Measurements from ENCODE around the gene ASXL1. TPM values are rescaled to one million over a fixed set of nuclear protein-coding genes. Genes with fewer than 3 reads are reported as not detected.

The ASXL1 gene
- total RNA-seq, 2 donors from 2014 or later, result 74.5 to 135 TPM

GRCh38 chr20:32325706-32326503 is 32.2 kb upstream of the ASXL1 start:
- Histone ChIP-seq H3K9me3 (no peaks in the 10 kb centered on the region), H3K27ac (no peak overlapping the region), H3K27me3 (replicated peaks; ENCODE audit: insufficient read depth) (no peaks in the 10 kb centered on the region), H3K4me1 (ENCODE audit: control insufficient read depth in 1 of 2, low read depth in 2 of 2) (no peaks in the 10 kb centered on the region), H3K36me3 (peaks cover 10% of the 10 kb centered on the region), H3K4me3 (no peak overlapping the region)
- no peak for TF ChIP-seq CTCF (IDR thresholded peaks at IDR 0.05)
- ATAC-seq (ENCODE audit: insufficient number of reproducible peaks, low FRiP score, low read depth), result no peak
- no peak for DNase-seq (ENCODE audit: low spot score)

DNA sequence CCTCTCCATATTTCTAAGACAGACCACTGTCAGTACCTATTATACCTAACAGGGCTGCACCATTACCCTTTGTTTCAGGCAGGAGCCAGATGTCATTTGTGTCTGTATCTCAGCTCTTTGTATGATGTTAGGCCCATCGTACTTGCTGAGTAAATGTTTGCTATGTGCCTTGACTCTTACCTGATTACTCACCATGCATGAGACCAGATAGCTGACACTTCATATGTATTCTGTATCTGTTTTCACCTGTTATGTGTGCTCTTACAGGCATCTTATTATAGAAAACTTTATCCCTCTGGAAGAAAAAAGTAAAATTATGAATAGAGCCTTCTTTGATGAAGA is 31.7 kb upstream of the ASXL1 start:
- no peak overlapping the region for H3K4me3 ChIP-seq
- TF ChIP-seq CTCF (IDR thresholded peaks at IDR 0.05), result no peak
- no peak overlapping the region for H3K27ac ChIP-seq
- no peaks in the 10 kb centered on the region for H3K4me1 ChIP-seq (ENCODE audit: control insufficient read depth in 1 of 2, low read depth in 2 of 2)
- H3K9me3 ChIP-seq, result no peaks in the 10 kb centered on the region
- ATAC-seq (ENCODE audit: insufficient number of reproducible peaks, low FRiP score, low read depth) (no peak), DNase-seq (ENCODE audit: low spot score) (no peak)
- H3K36me3 ChIP-seq, result peaks cover 10% of the 10 kb centered on the region
- H3K27me3 ChIP-seq (replicated peaks; ENCODE audit: insufficient read depth), result no peaks in the 10 kb centered on the region

GRCh38 chr20:32327087-32327681 is 30.9 kb upstream of the ASXL1 start:
- Histone ChIP-seq H3K36me3 (peaks cover 10% of the 10 kb centered on the region), H3K9me3 (no peaks in the 10 kb centered on the region), H3K4me3 (no peak overlapping the region), H3K27ac (no peak overlapping the region), H3K27me3 (replicated peaks; ENCODE audit: insufficient read depth) (no peaks in the 10 kb centered on the region), H3K4me1 (ENCODE audit: control insufficient read depth in 1 of 2, low read depth in 2 of 2) (no peaks in the 10 kb centered on the region)
- ATAC-seq (ENCODE audit: insufficient number of reproducible peaks, low FRiP score, low read depth) (no peak), DNase-seq (ENCODE audit: low spot score) (no peak)
- no peak for TF ChIP-seq CTCF (IDR thresholded peaks at IDR 0.05)

- ATAC-seq (ENCODE audit: insufficient number of reproducible peaks, low FRiP score, low read depth) (no peak), DNase-seq (ENCODE audit: low spot score) (no peak)
- Histone ChIP-seq H3K36me3 (peaks cover 10% of the 10 kb centered on the region), H3K27ac (no peak overlapping the region), H3K4me1 (ENCODE audit: control insufficient read depth in 1 of 2, low read depth in 2 of 2) (no peaks in the 10 kb centered on the region), H3K27me3 (replicated peaks; ENCODE audit: insufficient read depth) (no peaks in the 10 kb centered on the region), H3K4me3 (no peak overlapping the region), H3K9me3 (no peaks in the 10 kb centered on the region)
- no peak for TF ChIP-seq CTCF (IDR thresholded peaks at IDR 0.05)
Observed at GRCh38 chr20:32329817-32330554, 28.1 kb upstream of the ASXL1 start.

DNA sequence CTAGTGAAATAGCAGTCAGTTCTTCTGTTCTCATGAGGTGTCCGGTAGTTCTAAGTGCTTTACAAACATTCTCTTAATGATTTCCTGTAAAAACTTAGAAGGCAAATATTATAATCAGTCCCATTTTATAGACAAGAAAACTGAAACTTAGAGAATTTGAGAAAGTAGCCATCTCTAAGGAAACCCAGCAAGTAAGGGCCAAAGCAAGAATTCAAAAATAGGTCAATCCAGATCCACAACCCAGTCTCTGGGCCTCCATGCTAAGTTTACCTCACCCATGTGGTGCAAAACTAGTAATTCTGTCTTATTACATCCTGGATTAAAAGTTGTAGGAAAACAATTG is 27.6 kb upstream of the ASXL1 start:
- no peak for TF ChIP-seq CTCF (IDR thresholded peaks at IDR 0.05)
- H3K9me3 ChIP-seq, result no peaks in the 10 kb centered on the region
- H3K36me3 ChIP-seq, result peaks cover 10% of the 10 kb centered on the region
- H3K27ac ChIP-seq, result no peak overlapping the region
- H3K4me1 ChIP-seq (ENCODE audit: control insufficient read depth in 1 of 2, low read depth in 2 of 2), result no peaks in the 10 kb centered on the region
- DNase-seq (ENCODE audit: low spot score), result no peak
- no peaks in the 10 kb centered on the region for H3K27me3 ChIP-seq (replicated peaks; ENCODE audit: insufficient read depth)
- no peak overlapping the region for H3K4me3 ChIP-seq
- ATAC-seq (ENCODE audit: insufficient number of reproducible peaks, low FRiP score, low read depth), result no peak
